Measurements from ENCODE around the gene LPXN. TPM values are rescaled to one million over a fixed set of nuclear protein-coding genes. Genes with fewer than 3 reads are reported as not detected.

The LPXN gene
- total RNA-seq, 4 donors from 2014 or later = 5.8 to 14.4 (median 9.4) TPM

GRCh38 chr11:58549644-58550043, 26.0 kb downstream of the LPXN start:
- H3K4me3 ChIP-seq (replicated peaks in 1 of 3) = no peak overlapping the region
- H3K27ac ChIP-seq = no peak overlapping the region
- TF ChIP-seq POLR2A (IDR thresholded peaks at IDR 0.05) (no peak), CTCF (IDR thresholded peaks at IDR 0.05) (no peak)
- intact Hi-C loops (cut with DNase I) = no loop called here
- no peaks in the 10 kb centered on the region for H3K4me1 ChIP-seq
- H3K27me3 ChIP-seq = no peaks in the 10 kb centered on the region
- H3K36me3 ChIP-seq = peaks cover 52 to 70% of the 10 kb centered on the region in 2 donors
- WGBS, 2 donors = 95 to 97% methylated on average over 7 of the region's 7 CpGs
- H3K9me3 ChIP-seq = no peaks in the 10 kb centered on the region
- DNase-seq = no peak

GRCh38 chr11:58546841-58547240, 28.8 kb downstream of the LPXN start:
- peaks cover 41 to 45% of the 10 kb centered on the region in 2 donors for H3K36me3 ChIP-seq
- H3K4me3 ChIP-seq (replicated peaks in 1 of 3) = no peak overlapping the region
- no peaks in the 10 kb centered on the region for H3K27me3 ChIP-seq
- H3K9me3 ChIP-seq = no peaks in the 10 kb centered on the region
- WGBS, 2 donors = 89 to 90% methylated on average over 1 of the region's 1 CpG
- no peak overlapping the region for H3K27ac ChIP-seq
- intact Hi-C loops (cut with DNase I) = no loop called here
- DNase-seq = no peak
- H3K4me1 ChIP-seq = no peaks in the 10 kb centered on the region
- no peak for TF ChIP-seq CTCF (IDR thresholded peaks at IDR 0.05)
- no peak for TF ChIP-seq POLR2A (IDR thresholded peaks at IDR 0.05)

- no peak for DNase-seq
- peaks cover 11 to 19% of the 10 kb centered on the region in 2 donors for H3K36me3 ChIP-seq
Observed at GRCh38 chr11:58531865-58532341, 43.8 kb downstream of the LPXN start.

DNA sequence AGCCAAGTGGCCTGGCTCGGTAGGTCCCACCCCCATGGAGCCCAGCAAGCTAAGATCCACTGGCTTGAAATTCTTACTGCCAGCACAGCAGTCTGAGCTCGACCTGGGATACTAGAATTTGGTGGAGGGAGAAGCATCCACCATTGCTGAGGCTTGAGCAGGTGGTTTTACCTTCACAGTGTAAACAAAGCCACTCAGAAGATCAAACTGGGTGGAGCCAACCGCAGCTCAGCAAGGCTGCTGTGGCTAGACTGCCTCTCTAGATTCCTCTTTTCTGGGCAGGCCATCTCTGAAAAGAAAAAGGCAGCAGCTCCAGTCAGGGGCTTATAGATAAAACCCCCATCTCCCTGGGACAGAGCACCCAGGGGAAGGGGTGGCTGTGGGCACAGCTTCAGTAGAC, 45.4 kb downstream of the LPXN start:
- intact Hi-C loops (cut with DNase I) = no loop called here
- H3K27me3 ChIP-seq = no peaks in the 10 kb centered on the region
- no peak overlapping the region for H3K4me3 ChIP-seq (replicated peaks in 1 of 3)
- no peak overlapping the region for H3K27ac ChIP-seq
- no peaks in the 10 kb centered on the region for H3K4me1 ChIP-seq
- H3K36me3 ChIP-seq = peaks cover 11 to 19% of the 10 kb centered on the region in 2 donors
- WGBS, 2 donors = 71 to 77% methylated on average over 3 of the region's 3 CpGs
- no peak for TF ChIP-seq CTCF (IDR thresholded peaks at IDR 0.05)
- TF ChIP-seq POLR2A (IDR thresholded peaks at IDR 0.05) = no peak
- no peak for DNase-seq
- no peaks in the 10 kb centered on the region for H3K9me3 ChIP-seq

More at GRCh38 chr11:58531865-58532341, 43.8 kb downstream of the LPXN start:
- TF ChIP-seq CTCF (IDR thresholded peaks at IDR 0.05) = no peak
- TF ChIP-seq POLR2A (IDR thresholded peaks at IDR 0.05) = no peak
- no peaks in the 10 kb centered on the region for H3K27me3 ChIP-seq
- H3K4me3 ChIP-seq (replicated peaks in 1 of 3) = no peak overlapping the region
- no peaks in the 10 kb centered on the region for H3K4me1 ChIP-seq
- intact Hi-C loops (cut with DNase I) = no loop called here
- H3K9me3 ChIP-seq = no peaks in the 10 kb centered on the region
- H3K27ac ChIP-seq = no peak overlapping the region
- 95 to 99% methylated on average over 7 to 13 of the region's 25 CpGs for whole genome bisulfite sequencing, 2 donors

DNA sequence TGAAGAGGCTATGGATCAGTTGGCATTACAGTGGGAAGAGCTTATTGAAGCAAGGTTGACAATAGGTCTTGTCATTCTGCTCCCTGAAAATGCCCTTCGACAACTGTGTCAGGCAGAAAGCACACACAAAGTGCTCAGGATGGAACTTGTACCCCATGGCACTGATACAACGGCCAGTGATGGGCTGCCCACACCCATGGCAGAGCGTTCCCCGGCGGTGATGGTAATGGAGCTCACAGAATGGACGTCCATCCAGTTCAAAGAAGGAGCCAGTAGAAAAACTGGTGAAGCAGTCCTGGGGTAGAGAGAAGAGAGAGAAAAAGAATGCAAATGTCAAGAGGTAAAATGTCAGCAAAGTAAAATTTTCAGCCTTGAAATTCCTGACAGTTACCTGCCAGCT, 48.2 kb downstream of the LPXN start:
- WGBS, 2 donors = 91 to 94% methylated on average over 6 of the region's 6 CpGs
- Histone ChIP-seq H3K27ac (no peak overlapping the region), H3K4me3 (replicated peaks in 1 of 3) (no peak overlapping the region), H3K4me1 (peaks cover 0 to 4% of the 10 kb centered on the region in 2 donors), H3K9me3 (no peaks in the 10 kb centered on the region), H3K27me3 (no peaks in the 10 kb centered on the region), H3K36me3 (peaks cover 6 to 19% of the 10 kb centered on the region in 2 donors)
- TF ChIP-seq CTCF (IDR thresholded peaks at IDR 0.05) (no peak), POLR2A (IDR thresholded peaks at IDR 0.05) (no peak)
- no peak for DNase-seq
- intact Hi-C loops (cut with DNase I) = no loop called here
